Hepatocyte (in vitro differentiated cells): ENCODE measurements around the gene UAP1. TPM values are rescaled to one million over a fixed set of nuclear protein-coding genes. Genes with fewer than 3 reads are reported as not detected.

Source experiments
- DNase-seq: peaks from one replicate; pipeline ENCODE4 v3.0.0-alpha.2; 2016; ENCODE audit warnings: low spot score
- H2AFZ ChIP-seq: fragments of 200-600 bp; sonication (generic); 2 replicates; pipeline ENCODE4 v1.6.0; 2016; ENCODE audit warnings: antibody characterized with exemption, mild to moderate bottlenecking
- H3K27ac ChIP-seq: fragments of 200-600 bp; sonication (generic); 2 replicates; pipeline ENCODE4 v1.5.1; 2016; ENCODE audit warnings: mild to moderate bottlenecking
- H3K27me3 ChIP-seq: fragments of 200-600 bp; sonication (generic); 2 replicates; pipeline ENCODE4 v1.6.1; 2016
- H3K36me3 ChIP-seq: fragments of 200-600 bp; sonication (generic); replicated peaks from 2 replicates; pipeline ENCODE4 v1.5.1; 2016; ENCODE audit warnings: low read depth; ENCODE audit not compliant: insufficient read depth
- H3K4me1 ChIP-seq: fragments of 200-600 bp; sonication (generic); 2 replicates; pipeline ENCODE4 v1.5.1; 2016; ENCODE audit warnings: mild to moderate bottlenecking, moderate library complexity; ENCODE audit not compliant: insufficient read depth
- H3K4me2 ChIP-seq: fragments of 200-600 bp; sonication (generic); 2 replicates; pipeline ENCODE4 v1.6.0; 2016
- H3K4me3 ChIP-seq: fragments of 200-600 bp; sonication (generic); 2 replicates; pipeline ENCODE4 v1.5.1; 2016; ENCODE audit warnings: mild to moderate bottlenecking
- H3K79me2 ChIP-seq: fragments of 200-600 bp; sonication (generic); 2 replicates; pipeline ENCODE4 v1.6.0; 2017; ENCODE audit warnings: mild to moderate bottlenecking
- H3K9me2 ChIP-seq: fragments of 200-600 bp; sonication (generic); replicated peaks from 2 replicates; pipeline ENCODE4 v1.6.0; 2017; ENCODE audit warnings: mild to moderate bottlenecking; ENCODE audit not compliant: insufficient read depth
- H3K9me3 ChIP-seq: fragments of 200-600 bp; sonication (generic); 2 replicates; pipeline ENCODE4 v1.5.1; 2016; ENCODE audit warnings: low read depth, mild to moderate bottlenecking
- H4K20me1 ChIP-seq: fragments of 200-600 bp; sonication (generic); 2 replicates; pipeline ENCODE4 v1.6.0; 2016; ENCODE audit warnings: mild to moderate bottlenecking; ENCODE audit not compliant: insufficient read depth, poor library complexity, severe bottlenecking
- CTCF ChIP-seq: fragments of 200-600 bp; sonication (generic); IDR thresholded peaks from 2 replicates; pipeline ENCODE4 v1.5.1; 2016; ENCODE audit warnings: antibody characterized with exemption, mild to moderate bottlenecking; ENCODE audit not compliant: poor library complexity
- EZH2 ChIP-seq: fragments of 200-600 bp; sonication (generic); IDR thresholded peaks from 2 replicates; pipeline ENCODE4 v1.6.1; 2016; ENCODE audit warnings: antibody characterized with exemption, mild to moderate bottlenecking, borderline replicate concordance
- EZH2phosphoT487 ChIP-seq: fragments of 200-600 bp; sonication (generic); IDR thresholded peaks from one replicate; pipeline ENCODE4 v1.6.1; 2018; ENCODE audit warnings: antibody characterized with exemption, mild to moderate bottlenecking, low read depth, moderate library complexity; ENCODE audit not compliant: unreplicated experiment, severe bottlenecking
- WGBS: methylation state at CpG from one replicate; pipeline ENCODE4 v1.1.6; 2016; ENCODE audit warnings: low lambda C conversion rate; ENCODE audit errors: missing lambda C conversion rate; 5-methylcytosine and 5-hydroxymethylcytosine counted together
- polyA plus RNA-seq: library from polyadenylated mRNA; unstranded; fragments of >200 nt; fragmentation: Nextera tagmentation; extraction: Ambion mirVana; gene quantifications from 2 replicates; pipeline ENCODE4 v1.2.1, GENCODE V29; 2016
- total RNA-seq: library from RNA; depleted of rRNA; stranded (reverse); fragments of >200 nt; gene quantifications from 2 replicates; pipeline ENCODE4 v1.2.3, GENCODE V29; 2014

Gene UAP1
- total and polyA plus RNA-seq, 2 experiments from 2014 or later, result 57.4 to 65.2 TPM

- Histone ChIP-seq H2AFZ (no peak overlapping the region), H3K36me3 (no peaks in the 10 kb centered on the region), H3K4me1 (peaks cover 25% of the 10 kb centered on the region), H3K27ac (peak overlapping the region; percentile 89), H3K27me3 (no peaks in the 10 kb centered on the region), H3K4me2 (no peak overlapping the region), H3K9me2 (no peaks in the 10 kb centered on the region), H3K79me2 (peaks cover 14% of the 10 kb centered on the region), H3K9me3 (no peaks in the 10 kb centered on the region), H4K20me1 (no peaks in the 10 kb centered on the region), H3K4me3 (no peak overlapping the region)
- no peak for DNase-seq
- WGBS, result 89% methylated on average over 2 of the region's 2 CpGs
- TF ChIP-seq EZH2 (no peak), CTCF (no peak), EZH2phosphoT487 (no peak)
Measured at GRCh38 chr1:162629651-162630050, 68.1 kb downstream of the UAP1 start.

GRCh38 chr1:162631546-162632191 is 70.1 kb downstream of the UAP1 start:
- H3K9me2 ChIP-seq, result no peaks in the 10 kb centered on the region
- H3K4me2 ChIP-seq, result peak overlapping the region; percentile 78
- no peaks in the 10 kb centered on the region for H3K9me3 ChIP-seq
- H2AFZ ChIP-seq, result no peak overlapping the region
- no peaks in the 10 kb centered on the region for H3K27me3 ChIP-seq
- H4K20me1 ChIP-seq, result no peaks in the 10 kb centered on the region
- peaks cover 35% of the 10 kb centered on the region for H3K79me2 ChIP-seq
- TF ChIP-seq CTCF, result no peak
- TF ChIP-seq EZH2, result no peak
- TF ChIP-seq EZH2phosphoT487, result no peak
- peak overlapping the region; percentile 31 for H3K4me3 ChIP-seq
- peak; percentile 49 for DNase-seq
- H3K4me1 ChIP-seq, result peaks cover 13% of the 10 kb centered on the region
- peak overlapping the region; percentile 89 for H3K27ac ChIP-seq
- 26% methylated on average over 10 of the region's 10 CpGs for WGBS
- H3K36me3 ChIP-seq, result no peaks in the 10 kb centered on the region

GRCh38 chr1:162632217-162632666 is 70.7 kb downstream of the UAP1 start, which contains the start of gene DDR2:
Gene DDR2 (plus strand): TSS chr1:162632464. CDS start chr1:162719064, 86,600 bp downstream.
- Histone ChIP-seq H3K4me1 (peaks cover 13% of the 10 kb centered on the region), H3K4me3 (peak within 1 kb of the TSS; percentile 31), H3K27me3 (no peaks in the 10 kb centered on the region), H3K4me2 (peak within 1 kb of the TSS; percentile 78), H2AFZ (no peak within 1 kb of the TSS), H3K9me2 (no peaks in the 10 kb centered on the region), H3K27ac (peak within 1 kb of the TSS; percentile 89), H3K36me3 (no peaks in the 10 kb centered on the region), H3K79me2 (peaks cover 40% of the 10 kb centered on the region), H3K9me3 (no peaks in the 10 kb centered on the region), H4K20me1 (no peaks in the 10 kb centered on the region)
- DNase-seq, result peak; percentile 80
- no peak for TF ChIP-seq EZH2
- no peak for TF ChIP-seq CTCF
- TF ChIP-seq EZH2phosphoT487, result no peak
- WGBS, result 40% methylated on average over 4 of the region's 4 CpGs
